Liver (tissue), 9 donors: ENCODE results near the gene KARS1. TPM values are rescaled to one million over a fixed set of nuclear protein-coding genes. Genes with fewer than 3 reads are reported as not detected.

Experiments
- DNase-seq: peaks from one replicate; pipeline ENCODE4 v3.0.0-alpha.2; 2017; ENCODE audit warnings: low spot score
- H3K27ac ChIP-seq, 2 donors: one replicate each; pipeline ENCODE4 v1.7.0; 2013; ENCODE audit warnings: inconsistent platforms in 2 of 2, low read length in 2 of 2, control low read depth in 1 of 2, low read depth in 1 of 2, mild to moderate bottlenecking in 1 of 2
- H3K27me3 ChIP-seq, 4 donors: one replicate each; pipeline versions ENCODE4 v1.6.1 to v1.7.0; 2013; ENCODE audit warnings: low read length in 3 of 4, inconsistent platforms in 1 of 4, mild to moderate bottlenecking in 1 of 4, moderate library complexity in 1 of 4; ENCODE audit not compliant: control insufficient read depth in 4 of 4, insufficient read depth in 4 of 4
- H3K36me3 ChIP-seq, 4 donors: one replicate each; pipeline versions ENCODE4 v1.6.1 to v1.7.0; 2013; ENCODE audit warnings: low read length in 3 of 4, mild to moderate bottlenecking in 3 of 4, low read depth in 1 of 4, moderate library complexity in 1 of 4; ENCODE audit not compliant: control insufficient read depth in 4 of 4, insufficient read depth in 3 of 4
- H3K4me1 ChIP-seq, 4 donors: one replicate each; pipeline versions ENCODE4 v1.6.1 to v1.7.0; 2013; ENCODE audit warnings: low read length in 3 of 4, mild to moderate bottlenecking in 3 of 4, moderate library complexity in 1 of 4; ENCODE audit not compliant: control insufficient read depth in 4 of 4, insufficient read depth in 4 of 4
- H3K4me3 ChIP-seq, 3 donors: one replicate each; pipeline versions ENCODE4 v1.6.1 to v1.7.0; 2013; ENCODE audit warnings: low read length in 3 of 3, control low read depth in 1 of 3, low read depth in 1 of 3, mild to moderate bottlenecking in 1 of 3
- H3K9ac ChIP-seq, 2 donors: one replicate each; pipeline ENCODE4 v1.7.0; 2013; ENCODE audit warnings: low read length in 2 of 2, mild to moderate bottlenecking in 2 of 2, moderate library complexity in 2 of 2, control low read depth in 1 of 2, low read depth in 1 of 2
- H3K9me3 ChIP-seq, 4 donors: one replicate each; pipeline versions ENCODE4 v1.6.1 to v1.7.0; 2013; ENCODE audit warnings: low read length in 3 of 4; ENCODE audit not compliant: control insufficient read depth in 4 of 4
- CTCF ChIP-seq: fragments of 150-350 bp; IDR thresholded peaks from 2 replicates; pipeline ENCODE4 v1.5.1; 2017; ENCODE audit warnings: improper control_type of control experiment, low read depth, low read length; ENCODE audit not compliant: missing input control
- EGR1 ChIP-seq, 2 donors: IDR thresholded peaks; 2 replicates each; pipeline ENCODE4 v1.6.1; 2016 to 2018; ENCODE audit warnings: antibody characterized with exemption in 2 of 2, low read depth in 2 of 2
- FOXA1 ChIP-seq: IDR thresholded peaks from 2 replicates; pipeline ENCODE4 v1.6.1; 2016; ENCODE audit warnings: antibody characterized with exemption
- FOXA2 ChIP-seq: IDR thresholded peaks from 2 replicates; pipeline ENCODE4 v1.6.1; 2016; ENCODE audit warnings: antibody characterized with exemption
- HNF4A ChIP-seq, 2 donors: conservative IDR thresholded peaks; 2 replicates each; pipeline ENCODE4 v1.6.1; 2016; ENCODE audit warnings: antibody characterized with exemption in 2 of 2, mild to moderate bottlenecking in 2 of 2
- HNF4G ChIP-seq: IDR thresholded peaks from 2 replicates; pipeline ENCODE4 v1.6.1; 2016; ENCODE audit warnings: antibody characterized with exemption
- JUND ChIP-seq, 2 donors: IDR thresholded peaks; 2 replicates each; pipeline ENCODE4 v1.6.1; 2016; ENCODE audit warnings: antibody characterized with exemption in 2 of 2
- MAX ChIP-seq: IDR thresholded peaks from 2 replicates; pipeline ENCODE4 v1.6.1; 2016; ENCODE audit warnings: antibody characterized with exemption
- RAD21 ChIP-seq, 2 donors: IDR thresholded peaks; 2 replicates each; pipeline ENCODE4 v1.6.1; 2016; ENCODE audit warnings: antibody characterized with exemption in 2 of 2, mild to moderate bottlenecking in 2 of 2
- REST ChIP-seq: IDR thresholded peaks from 2 replicates; pipeline ENCODE4 v1.6.1; 2016; ENCODE audit warnings: antibody characterized with exemption, mild to moderate bottlenecking
- RXRA ChIP-seq, 2 donors: IDR thresholded peaks; 2 replicates each; pipeline ENCODE4 v1.6.1; 2017 to 2018; ENCODE audit warnings: antibody characterized with exemption in 2 of 2, mild to moderate bottlenecking in 1 of 2
- SP1 ChIP-seq: IDR thresholded peaks from 2 replicates; pipeline ENCODE4 v1.6.1; 2018; ENCODE audit warnings: antibody characterized with exemption, mild to moderate bottlenecking
- TAF1 ChIP-seq: conservative IDR thresholded peaks from 2 replicates; pipeline ENCODE4 v1.6.1; 2016; ENCODE audit warnings: antibody characterized with exemption, mild to moderate bottlenecking
- YY1 ChIP-seq: IDR thresholded peaks from 2 replicates; pipeline ENCODE4 v1.6.1; 2016; ENCODE audit warnings: antibody characterized with exemption, mild to moderate bottlenecking
- ZBTB33 ChIP-seq: IDR thresholded peaks from 2 replicates; pipeline ENCODE4 v1.6.1; 2016; ENCODE audit warnings: antibody characterized with exemption
- WGBS: extraction: QIAGEN DNeasy Blood & Tissue Kit; methylation state at CpG from one replicate; pipeline ENCODE4 v1.1.7; 2013; 5-methylcytosine and 5-hydroxymethylcytosine counted together
- polyA plus RNA-seq, 2 donors: library from polyadenylated mRNA; stranded (reverse) in 1 of 2; unstranded in 1 of 2; fragments of 200-250 nt in 1 of 2; fragments of >200 nt in 1 of 2; fragmentation: Nextera tagmentation in 1 of 2; extraction: Ambion mirVana in 1 of 2; gene quantifications; one replicate each; pipeline versions ENCODE4 v1.2.1 to v1.2.3, GENCODE V29; 2013 to 2015
- total RNA-seq, 2 donors: library from RNA; depleted of rRNA; stranded (reverse); fragments of >200 nt; gene quantifications; one replicate each; pipeline ENCODE4 v1.2.3, GENCODE V29; 2014
- donor health status: healthy.
- donor health status: healthy.
- donor health status: healthy.
- donor health status: healthy.
- donor health status: healthy.

KARS1 gene
- total and polyA plus RNA-seq, 4 donors = 47.3 to 65.5 (median 52.2) TPM

GRCh38 chr16:75632857-75633256 is 14.6 kb downstream of the KARS1 start:
- DNase-seq = no peak
- H3K4me1 ChIP-seq = no peaks in the 10 kb centered on the region
- no peaks in the 10 kb centered on the region for H3K27me3 ChIP-seq
- no peak overlapping the region for H3K4me3 ChIP-seq
- no peaks in the 10 kb centered on the region for H3K9me3 ChIP-seq
- H3K36me3 ChIP-seq = peaks cover 28 to 91% (median 76%) of the 10 kb centered on the region in 4 donors
- 83% methylated on average over 8 of the region's 8 CpGs for WGBS
- TF ChIP-seq YY1 (no peak), FOXA1 (no peak), HNF4A (conservative IDR thresholded peaks at IDR 0.05) (no peak), TAF1 (no peak)
- no peak overlapping the region for H3K9ac ChIP-seq
- H3K27ac ChIP-seq = no peak overlapping the region

GRCh38 chr16:75630052-75630451 is 17.4 kb downstream of the KARS1 start:
- Histone ChIP-seq H3K4me3 (no peak overlapping the region), H3K36me3 (peaks cover 23 to 88% (median 69%) of the 10 kb centered on the region in 4 donors), H3K27ac (no peak overlapping the region), H3K27me3 (no peaks in the 10 kb centered on the region), H3K4me1 (no peaks in the 10 kb centered on the region), H3K9me3 (no peaks in the 10 kb centered on the region), H3K9ac (no peak overlapping the region)
- no peak for DNase-seq
- WGBS = 86% methylated on average over 3 of the region's 3 CpGs
- TF ChIP-seq MAX = no peak
- no peak for TF ChIP-seq FOXA1
- TF ChIP-seq RXRA (IDR thresholded peaks at IDR 0.05) = no peak
- no peak for TF ChIP-seq FOXA2
- TF ChIP-seq JUND (IDR thresholded peaks at IDR 0.05) = no peak
- TF ChIP-seq YY1 = no peak
- TF ChIP-seq HNF4A (conservative IDR thresholded peaks at IDR 0.05) = no peak
- no peak for TF ChIP-seq REST
- no peak for TF ChIP-seq EGR1 (IDR thresholded peaks at IDR 0.05; ENCODE audit: low read depth in 2 of 2)
- TF ChIP-seq SP1 = no peak
- TF ChIP-seq RAD21 (IDR thresholded peaks at IDR 0.05) = no peak
- no peak for TF ChIP-seq CTCF
- TF ChIP-seq ZBTB33 = no peak
- TF ChIP-seq HNF4G = no peak
